ENCODE measurements around the gene ABHD12. TPM values are rescaled to one million over a fixed set of nuclear protein-coding genes. Genes with fewer than 3 reads are reported as not detected.

The ABHD12 gene
- total and polyA plus RNA-seq, 2 donors (not counting 3 experiments of a cell fraction or from before 2014, with no cell fraction given) = 19.2 to 36.0 TPM

- peaks cover 0 to 2% of the 10 kb centered on the region in 2 experiments for H3K36me3 ChIP-seq (ENCODE audit: control insufficient read depth in 2 of 2, extremely low read depth in 1 of 2, insufficient read depth in 2 of 2, low read length in 2 of 2)
- dilution Hi-C loops (cut with MboI; ENCODE audit: extremely low pct_ligation_motif_present, low sequenced_read_pairs) = no loop called here
- DNase-seq (ENCODE audit: low read depth, low spot score) (peak; percentile 34), FAIRE-seq (no peak)
- no peak for TF ChIP-seq POLR2AphosphoS5 (IDR thresholded peaks at IDR 0.05; ENCODE audit: insufficient read depth, low read depth, low read length)
- no peak for TF ChIP-seq CTCF (IDR thresholded peaks at IDR 0.05; ENCODE audit: extremely low read depth in 1 of 2, insufficient read depth in 1 of 2, low read depth in 1 of 2, low read length in 2 of 2)
- no peak for TF ChIP-seq GATA2 (IDR thresholded peaks at IDR 0.05; ENCODE audit: insufficient read depth, insufficient read length, low read depth, low read length)
- no peak for TF ChIP-seq MYC (IDR thresholded peaks at IDR 0.05; ENCODE audit: low read depth, low read length)
- TF ChIP-seq FOS (IDR thresholded peaks at IDR 0.05; ENCODE audit: borderline replicate concordance, insufficient read depth, low read length) = no peak
- TF ChIP-seq JUN (IDR thresholded peaks at IDR 0.05; ENCODE audit: borderline replicate concordance, insufficient read depth, insufficient read length, low read depth) = no peak
- no peak for TF ChIP-seq EZH2 (IDR thresholded peaks at IDR 0.05; ENCODE audit: borderline replicate concordance, low read depth, low read length, severe bottlenecking)
- TF ChIP-seq POLR2A (IDR thresholded peaks at IDR 0.05; ENCODE audit: low read depth, low read length) = no peak
- no peak for TF ChIP-seq MAX (IDR thresholded peaks at IDR 0.05; ENCODE audit: insufficient read depth, insufficient read length)
- H3K4me3 ChIP-seq (replicated peaks in 1 of 3; ENCODE audit: insufficient read depth in 1 of 3, low read depth in 1 of 3, low read length in 3 of 3) = peak overlapping the region; percentile 72 to 80 (median 77)
- H3K4me1 ChIP-seq (ENCODE audit: control insufficient read depth, extremely low read depth, insufficient read depth, low read length) = peaks cover 9% of the 10 kb centered on the region
- peak overlapping the region; percentile 77 for H3K9ac ChIP-seq (replicated peaks; ENCODE audit: extremely low read depth, insufficient read depth, low read length)
- no peaks in the 10 kb centered on the region for H3K9me3 ChIP-seq (replicated peaks; ENCODE audit: control insufficient read depth, insufficient read depth, low read length)
- peak overlapping the region; percentile 80 for H2AFZ ChIP-seq (ENCODE audit: low read depth, low read length)
- ChIA-PET CTCF (interaction anchor here (1.0 kb wide), 2 partner anchors 10 to 96 kb away, joined by 3 to 17 read pairs; no protein-coding TSS in a partner anchor), POLR2A (interaction anchor here (1.3 kb wide), 1 partner anchor 17 kb away, joined by 4 read pairs; the partner anchor contains the start of gene GINS1)
- intact Hi-C loops (cut with micrococcal nuclease) = loop anchor here (1.0 to 10.0 kb wide), 9 partner anchors 17 to 397 kb away; partner anchors contain the start of genes ACSS1, APMAP, ENTPD6 and GINS1
- H3K27me3 ChIP-seq (ENCODE audit: control insufficient read depth in 2 of 2, insufficient read depth in 2 of 2, low read length in 2 of 2) = no peaks in the 10 kb centered on the region
- peaks cover 25% of the 10 kb centered on the region for H3K79me2 ChIP-seq (ENCODE audit: control insufficient read depth, insufficient read depth, low read length)
- no peaks in the 10 kb centered on the region for H4K20me1 ChIP-seq (replicated peaks; ENCODE audit: control insufficient read depth, extremely low read depth, insufficient read depth, low read length)
- H3K4me2 ChIP-seq (ENCODE audit: insufficient read depth, low read length) = peak overlapping the region; percentile 75
- no peaks in the 10 kb centered on the region for H3K9me1 ChIP-seq (replicated peaks; ENCODE audit: control insufficient read depth, extremely low read depth, insufficient read depth, low read length)
- peak overlapping the region; percentile 72 for H3K27ac ChIP-seq (ENCODE audit: insufficient read depth, low read depth, low read length)
- no TSS peak for BruUV-seq (replicated peaks)
Measured at GRCh38 chr20:25389858-25390537, 637 bp downstream of the ABHD12 start.
